ENCODE results near the gene ZNF750. TPM values are rescaled to one million over a fixed set of nuclear protein-coding genes. Genes with fewer than 3 reads are reported as not detected.

The ZNF750 gene
- total RNA-seq, result not detected
- long read RNA-seq, donor 1, result 0 reads
- long read RNA-seq, donor 2, result 0 reads

DNA sequence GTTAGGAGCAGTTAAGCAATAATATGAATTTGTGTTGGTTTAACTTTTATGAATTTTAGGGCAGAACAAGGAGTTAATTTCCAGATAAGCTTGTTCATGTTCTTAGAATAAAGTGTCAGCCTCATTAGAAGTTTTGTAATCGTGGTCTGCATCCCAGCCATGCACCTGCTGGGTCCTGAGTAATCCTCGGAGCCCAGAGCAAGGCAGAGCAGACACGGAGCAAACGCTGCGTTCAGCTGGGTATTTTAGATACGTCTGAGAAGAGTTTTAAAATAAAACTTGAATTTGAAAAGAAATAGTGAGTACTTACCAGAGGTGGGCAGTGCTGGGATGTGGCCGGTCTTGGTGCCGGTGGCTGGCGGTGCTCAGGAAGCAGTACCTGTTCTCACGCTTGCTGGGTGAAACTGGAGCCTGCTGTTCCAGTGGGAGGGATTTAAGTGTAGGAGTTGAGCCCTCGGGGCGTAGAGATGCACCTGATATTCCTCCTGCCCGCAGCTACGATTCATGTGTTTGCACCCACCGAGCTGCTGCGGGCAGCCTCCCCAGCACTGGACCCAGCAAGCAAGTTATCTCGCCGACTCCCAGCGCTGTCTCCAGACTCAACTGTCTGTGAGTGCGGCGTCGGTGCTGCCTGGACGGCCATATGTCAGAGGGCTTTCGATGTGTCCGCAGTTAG is at the start of gene ZNF750:
Gene ZNF750 (minus strand): TSS at position 406 of the 676 bp plus-strand sequence. CDS start 7,568 bp downstream, outside the sequence.
- Histone ChIP-seq H3K4me1 (ENCODE audit: low read depth) (peaks cover 15% of the 10 kb centered on the region), H3K36me3 (ENCODE audit: low read depth) (no peaks in the 10 kb centered on the region), H3K9me3 (no peaks in the 10 kb centered on the region), H3K4me3 (no peak within 1 kb of the TSS)
- intact Hi-C loops (cut with DNase I, micrococcal nuclease), result no loop called here
- TF ChIP-seq CTCF (IDR thresholded peaks at IDR 0.05), result no peak
- ATAC-seq (no peak), DNase-seq (no peak)

- peak; percentile 58 for ATAC-seq
- DNase-seq, result peak; percentile 54 to 69 (median 69)
Measured at GRCh38 chr17:82888583-82889495, 49.0 kb upstream of the ZNF750 start.

DNA sequence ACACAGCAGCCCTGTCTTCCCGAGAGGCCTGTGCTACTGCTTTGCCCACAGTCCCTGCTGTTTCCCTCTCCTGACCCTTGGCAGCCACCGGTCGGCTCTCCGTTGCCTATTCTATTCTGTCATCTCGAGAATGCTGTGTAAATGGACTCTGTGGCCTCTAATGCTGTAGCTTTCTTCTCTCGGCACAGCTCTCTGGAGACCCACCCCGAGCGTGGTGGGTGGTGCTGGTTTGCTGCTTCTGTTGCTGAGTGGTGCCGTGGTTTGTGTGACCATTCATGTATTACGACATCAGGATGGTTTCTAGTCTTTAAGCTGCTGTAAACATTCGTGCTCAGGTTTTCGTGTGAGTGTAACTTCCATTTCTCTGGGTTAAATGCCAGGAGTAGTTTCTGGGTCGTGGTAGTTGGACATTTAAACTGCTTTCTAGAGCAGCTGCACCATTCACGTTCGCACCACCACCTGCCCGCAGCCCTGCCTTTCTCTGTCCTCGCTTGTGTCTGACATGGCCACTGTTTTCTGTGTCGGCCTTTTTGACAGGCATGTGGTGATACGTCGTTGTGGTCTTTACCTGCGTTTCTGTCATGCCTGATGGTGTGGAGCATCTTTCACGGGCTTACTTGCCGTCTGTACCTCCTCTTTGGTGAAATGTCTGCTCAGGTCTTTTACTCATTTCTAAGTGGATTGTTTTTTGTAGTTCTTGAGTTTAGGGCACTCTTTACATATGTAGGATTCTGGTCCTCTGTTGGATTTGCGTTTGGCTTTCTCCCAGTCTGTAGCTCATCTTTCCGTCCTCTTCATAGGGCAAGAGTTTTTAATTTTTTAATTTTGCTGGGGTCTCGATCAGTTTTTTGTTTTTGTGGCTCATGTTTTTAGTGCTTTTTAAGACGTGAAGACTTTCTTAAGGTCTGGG is 47.7 kb upstream of the ZNF750 start:
- Histone ChIP-seq H3K9me3 (no peaks in the 10 kb centered on the region), H3K36me3 (ENCODE audit: low read depth) (no peaks in the 10 kb centered on the region), H3K4me1 (ENCODE audit: low read depth) (peaks cover 25% of the 10 kb centered on the region), H3K4me3 (no peak overlapping the region)
- no peak for ATAC-seq
- intact Hi-C loops (cut with DNase I, micrococcal nuclease), result no loop called here
- DNase-seq, result peak in 1 of 3 donors; percentile 25
- no peak for TF ChIP-seq CTCF (IDR thresholded peaks at IDR 0.05)

More at GRCh38 chr17:82888583-82889495, 49.0 kb upstream of the ZNF750 start:
- intact Hi-C loops (cut with DNase I, micrococcal nuclease), result no loop called here
- H3K4me1 ChIP-seq (ENCODE audit: low read depth), result peaks cover 19% of the 10 kb centered on the region
- no peaks in the 10 kb centered on the region for H3K9me3 ChIP-seq
- no peaks in the 10 kb centered on the region for H3K36me3 ChIP-seq (ENCODE audit: low read depth)
- H3K4me3 ChIP-seq, result no peak overlapping the region
- TF ChIP-seq CTCF (IDR thresholded peaks at IDR 0.05), result no peak

- intact Hi-C loops (cut with DNase I, micrococcal nuclease), result no loop called here
Measured at GRCh38 chr17:82884970-82885353, 45.1 kb upstream of the ZNF750 start.

More at GRCh38 chr17:82884970-82885353, 45.1 kb upstream of the ZNF750 start:
- DNase-seq (peak in 1 of 3 donors; percentile 76), ATAC-seq (peak; percentile 4)
- TF ChIP-seq CTCF (IDR thresholded peaks at IDR 0.05), result no peak
- H3K4me3 ChIP-seq, result no peak overlapping the region
- H3K4me1 ChIP-seq (ENCODE audit: low read depth), result peaks cover 30% of the 10 kb centered on the region
- no peaks in the 10 kb centered on the region for H3K9me3 ChIP-seq
- H3K36me3 ChIP-seq (ENCODE audit: low read depth), result no peaks in the 10 kb centered on the region

All from mucosa of descending colon (tissue), 3 donors.